GM18873 (cell line): Measurements from ENCODE around the gene GATA1.

Experiments
- ATAC-seq: cut with Tn5 transposase; IDR thresholded peaks from one replicate; pipeline ENCODE4 v1.9.1; 2021; ENCODE audit warnings: mild to moderate bottlenecking, moderate library complexity, moderate number of reproducible peaks; ENCODE audit not compliant: unreplicated experiment, low FRiP score

Gene GATA1

DNA sequence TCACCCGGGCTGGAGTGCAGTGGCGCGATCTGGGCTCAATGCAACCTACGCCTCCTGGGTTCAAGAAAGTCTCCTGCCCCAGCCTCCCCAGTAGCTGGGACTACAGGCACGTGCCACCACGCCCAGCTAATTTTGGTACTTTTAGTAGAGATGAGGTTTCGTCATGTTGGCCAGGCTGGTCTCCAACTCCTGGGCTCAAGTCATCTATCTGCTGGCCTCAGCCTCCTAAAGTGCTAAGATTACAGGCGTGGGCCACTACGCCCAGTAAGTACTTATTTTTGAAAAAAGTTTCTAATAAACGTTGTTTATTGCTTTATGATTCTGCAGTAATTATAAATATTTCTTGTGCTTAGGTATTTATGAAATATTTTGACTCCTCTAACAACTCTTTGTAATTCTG is 53.3 kb downstream of the GATA1 start:
- no peak for ATAC-seq
